PC-3 (cell line): ENCODE measurements around the gene CD86.

Experiments used
- EZH2 ChIP-seq: fragments of 300-600 bp; sonication (generic); IDR thresholded peaks from one replicate; pipeline ENCODE4 v1.6.1; 2017; ENCODE audit warnings: antibody characterized with exemption, mild to moderate bottlenecking, low read length; ENCODE audit not compliant: unreplicated experiment
- EZH2phosphoT487 ChIP-seq: fragments of 300-600 bp; sonication (generic); IDR thresholded peaks from 2 replicates; pipeline ENCODE4 v1.6.1; 2018; ENCODE audit warnings: mild to moderate bottlenecking, antibody characterized with exemption, low read length, borderline replicate concordance
- TF ChIP-seq, protein P1 (sequence below): fragments of 300-600 bp; sonication (generic); conservative IDR thresholded peaks from 2 replicates; pipeline ENCODE4 v1.5.1; 2017; ENCODE audit warnings: antibody characterized with exemption, low read depth, mild to moderate bottlenecking, low read length

- TF ChIP-seq, protein P1, sequence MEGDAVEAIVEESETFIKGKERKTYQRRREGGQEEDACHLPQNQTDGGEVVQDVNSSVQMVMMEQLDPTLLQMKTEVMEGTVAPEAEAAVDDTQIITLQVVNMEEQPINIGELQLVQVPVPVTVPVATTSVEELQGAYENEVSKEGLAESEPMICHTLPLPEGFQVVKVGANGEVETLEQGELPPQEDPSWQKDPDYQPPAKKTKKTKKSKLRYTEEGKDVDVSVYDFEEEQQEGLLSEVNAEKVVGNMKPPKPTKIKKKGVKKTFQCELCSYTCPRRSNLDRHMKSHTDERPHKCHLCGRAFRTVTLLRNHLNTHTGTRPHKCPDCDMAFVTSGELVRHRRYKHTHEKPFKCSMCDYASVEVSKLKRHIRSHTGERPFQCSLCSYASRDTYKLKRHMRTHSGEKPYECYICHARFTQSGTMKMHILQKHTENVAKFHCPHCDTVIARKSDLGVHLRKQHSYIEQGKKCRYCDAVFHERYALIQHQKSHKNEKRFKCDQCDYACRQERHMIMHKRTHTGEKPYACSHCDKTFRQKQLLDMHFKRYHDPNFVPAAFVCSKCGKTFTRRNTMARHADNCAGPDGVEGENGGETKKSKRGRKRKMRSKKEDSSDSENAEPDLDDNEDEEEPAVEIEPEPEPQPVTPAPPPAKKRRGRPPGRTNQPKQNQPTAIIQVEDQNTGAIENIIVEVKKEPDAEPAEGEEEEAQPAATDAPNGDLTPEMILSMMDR = no peak
- TF ChIP-seq EZH2 (no peak), EZH2phosphoT487 (no peak)
These were observed 2.5 kb downstream of the CD86 start for GRCh38 chr3:122057671-122058070.
